Esophagus mucosa (tissue), 1 donor: ENCODE data around the gene MUC22. TPM values are rescaled to one million over a fixed set of nuclear protein-coding genes. Genes with fewer than 3 reads are reported as not detected.
"Not testable (repeated sequence)": the region's sequence is repeated elsewhere in the genome, so short reads cannot be mapped to it uniquely, and the experiment has no call there.

Experiments used
- ATAC-seq: fragments of 200-7000 bp; cut with Tn5 transposase; one replicate; pipeline ENCODE4 v1.9.1; 2020
- total RNA-seq: library from RNA; stranded (reverse); gene quantifications from one replicate; pipeline ENCODE4 v1.2.4, GENCODE V29; 2023
- donor health status: DM: yes; HTN: yes; CAD: no.

The MUC22 gene
- total RNA-seq, 1 donor from 2014 or later: 0.88 TPM

DNA sequence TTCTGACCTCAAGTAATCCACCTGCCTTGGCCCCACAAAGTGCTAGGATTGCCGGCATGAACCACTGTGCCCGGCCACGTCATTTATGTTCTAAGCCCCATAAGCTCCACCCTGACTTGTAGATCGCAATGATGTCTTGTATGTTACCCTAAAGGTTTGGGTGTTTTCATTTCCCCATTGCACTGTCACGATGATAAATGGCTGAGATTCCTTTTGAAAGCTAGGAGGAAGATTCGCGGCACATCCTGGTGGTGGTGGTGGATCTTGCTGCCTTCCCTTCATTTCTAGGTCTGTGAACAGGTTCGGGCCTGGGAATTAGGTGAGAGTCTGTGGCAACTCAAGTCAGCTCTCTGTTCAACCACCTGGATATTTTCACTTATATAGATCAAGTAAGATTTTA lies 28.3 kb downstream of the MUC22 start:
- ATAC-seq: peak; percentile 31

GRCh38 chr6:31040801-31041200 lies 30.5 kb downstream of the MUC22 start:
- ATAC-seq: no peak

GRCh38 chr6:31041372-31041974 lies 31.2 kb downstream of the MUC22 start:
- no peak for ATAC-seq

DNA sequence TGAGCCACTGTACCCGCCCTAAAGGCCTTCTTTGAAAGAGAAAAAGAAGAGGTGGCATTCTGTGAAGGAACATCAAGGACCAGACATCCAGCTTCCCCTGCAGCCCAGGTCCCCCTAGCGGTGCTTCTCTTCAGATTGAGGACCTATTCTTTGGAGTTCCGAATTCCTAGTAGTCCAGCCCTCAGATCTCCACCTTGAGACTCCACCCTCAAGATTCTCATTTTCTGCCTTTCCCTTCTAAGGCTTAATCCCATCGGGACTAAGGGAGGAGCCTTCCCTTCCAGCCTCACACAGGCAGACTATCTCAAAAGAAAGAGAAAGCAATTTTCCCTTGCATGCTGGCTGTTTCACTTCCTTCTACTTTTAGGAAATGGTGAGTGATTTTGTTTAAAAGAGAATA lies 32.5 kb downstream of the MUC22 start:
- peak; percentile 48 for ATAC-seq

DNA sequence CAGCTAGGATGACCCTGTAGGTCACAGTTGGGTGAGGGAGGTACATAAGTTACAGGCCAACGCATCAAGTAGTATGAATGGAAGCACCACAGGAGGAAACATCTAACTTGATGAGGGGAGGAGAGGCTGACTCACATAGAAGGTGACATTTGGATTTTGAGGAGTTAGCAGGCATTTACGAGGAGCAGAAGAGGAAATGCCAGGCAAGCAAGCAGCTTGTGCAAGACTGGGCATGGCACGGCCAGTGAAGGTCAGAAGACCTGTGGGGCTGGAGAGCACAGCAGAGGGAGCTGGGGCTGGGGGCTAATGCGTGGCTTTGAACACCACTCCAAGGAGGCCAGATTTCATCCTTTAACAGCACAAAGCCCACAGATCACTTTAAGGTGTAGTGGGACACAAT lies 37.8 kb downstream of the MUC22 start:
- peak; percentile 70 for ATAC-seq

DNA sequence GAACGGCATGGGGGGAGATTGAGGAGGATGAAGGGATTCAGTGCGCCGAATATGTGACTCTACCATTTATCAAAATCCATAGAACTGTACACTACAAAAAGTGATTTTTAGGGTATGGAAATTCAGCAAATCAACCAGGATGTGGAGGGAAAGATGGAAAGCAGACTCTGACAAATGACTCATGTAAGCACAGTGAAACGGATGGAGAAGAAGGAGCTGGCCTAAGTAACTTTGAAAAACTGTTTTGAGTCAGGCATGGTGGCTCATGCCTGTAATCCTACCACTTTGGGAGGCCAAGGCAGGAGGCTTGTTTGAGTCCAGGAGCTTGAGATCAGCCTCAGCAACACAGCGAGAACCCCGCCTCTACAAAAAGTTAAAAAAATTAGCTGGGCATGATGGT lies 39.2 kb downstream of the MUC22 start:
- ATAC-seq: no peak

DNA sequence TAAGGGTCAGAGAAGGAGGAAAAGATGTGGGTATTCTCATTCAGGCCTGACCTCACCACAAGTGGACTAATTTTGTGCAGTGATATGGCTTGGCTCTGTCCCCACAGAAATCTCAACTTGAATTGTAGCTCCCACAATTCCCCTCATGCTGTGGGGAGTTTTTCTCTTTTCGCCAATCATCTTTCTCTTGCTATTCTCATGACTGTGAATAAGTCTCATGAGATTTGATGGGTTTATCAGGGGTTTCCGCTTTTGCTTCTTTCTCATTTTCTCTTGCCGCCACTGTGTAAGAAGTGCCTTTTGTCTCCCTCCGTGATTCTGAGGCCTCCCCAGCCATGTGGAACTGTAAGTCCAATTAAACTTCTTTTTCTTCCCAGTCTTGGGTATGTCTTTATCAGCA lies 42.9 kb downstream of the MUC22 start:
- not testable (repeated sequence) for ATAC-seq

GRCh38 chr6:31053873-31054272 lies 43.6 kb downstream of the MUC22 start:
- ATAC-seq: no peak

DNA sequence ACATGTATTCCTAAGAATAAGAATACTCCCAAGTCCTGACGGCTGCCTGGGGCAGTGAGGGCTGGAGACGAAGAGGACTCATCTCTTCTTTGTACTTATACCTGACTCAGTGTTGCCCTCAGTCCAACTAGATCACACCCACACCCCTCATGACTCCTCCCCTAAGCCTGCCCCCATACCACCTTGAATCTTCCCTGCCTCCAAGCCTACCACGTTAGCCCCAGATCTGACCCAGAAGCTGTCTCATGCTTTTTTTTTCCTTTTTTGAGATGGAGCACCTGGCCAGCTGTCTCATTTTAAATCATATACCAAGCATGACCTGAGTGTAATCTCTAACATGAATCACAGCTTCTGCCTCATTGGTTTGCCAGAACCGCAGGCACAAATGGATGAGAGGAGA lies 45.2 kb downstream of the MUC22 start:
- ATAC-seq: peak; percentile 92

GRCh38 chr6:31057426-31058003 lies 47.2 kb downstream of the MUC22 start:
- no peak for ATAC-seq

GRCh38 chr6:31058128-31058894 lies 48.0 kb downstream of the MUC22 start:
- ATAC-seq: peak; percentile 80

GRCh38 chr6:31060145-31060544 lies 49.9 kb downstream of the MUC22 start:
- ATAC-seq: peak; percentile 4

GRCh38 chr6:31063906-31064435 lies 53.7 kb downstream of the MUC22 start:
- peak; percentile 91 for ATAC-seq

GRCh38 chr6:31065556-31065955 lies 55.3 kb downstream of the MUC22 start:
- no peak for ATAC-seq

DNA sequence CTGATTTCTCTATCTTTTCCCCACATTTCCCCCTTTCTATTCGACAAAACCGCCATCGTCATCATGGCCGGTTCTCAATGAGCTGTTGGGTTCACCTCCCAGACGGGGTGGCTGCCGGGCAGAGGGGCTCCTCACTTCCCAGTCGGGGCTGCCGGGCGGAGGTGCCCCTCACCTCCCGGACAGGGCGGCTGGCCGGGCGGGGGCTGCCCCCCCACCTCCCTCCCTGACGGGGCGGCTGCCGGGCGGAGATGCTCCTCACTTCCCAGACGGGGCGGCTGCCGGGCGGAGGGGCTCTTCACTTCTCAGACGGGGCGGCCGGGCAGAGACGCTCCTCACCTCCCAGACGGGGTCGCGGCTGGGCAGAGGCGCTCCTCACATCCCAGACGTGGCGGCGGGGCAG lies 56.8 kb downstream of the MUC22 start:
- not testable (repeated sequence) for ATAC-seq

DNA sequence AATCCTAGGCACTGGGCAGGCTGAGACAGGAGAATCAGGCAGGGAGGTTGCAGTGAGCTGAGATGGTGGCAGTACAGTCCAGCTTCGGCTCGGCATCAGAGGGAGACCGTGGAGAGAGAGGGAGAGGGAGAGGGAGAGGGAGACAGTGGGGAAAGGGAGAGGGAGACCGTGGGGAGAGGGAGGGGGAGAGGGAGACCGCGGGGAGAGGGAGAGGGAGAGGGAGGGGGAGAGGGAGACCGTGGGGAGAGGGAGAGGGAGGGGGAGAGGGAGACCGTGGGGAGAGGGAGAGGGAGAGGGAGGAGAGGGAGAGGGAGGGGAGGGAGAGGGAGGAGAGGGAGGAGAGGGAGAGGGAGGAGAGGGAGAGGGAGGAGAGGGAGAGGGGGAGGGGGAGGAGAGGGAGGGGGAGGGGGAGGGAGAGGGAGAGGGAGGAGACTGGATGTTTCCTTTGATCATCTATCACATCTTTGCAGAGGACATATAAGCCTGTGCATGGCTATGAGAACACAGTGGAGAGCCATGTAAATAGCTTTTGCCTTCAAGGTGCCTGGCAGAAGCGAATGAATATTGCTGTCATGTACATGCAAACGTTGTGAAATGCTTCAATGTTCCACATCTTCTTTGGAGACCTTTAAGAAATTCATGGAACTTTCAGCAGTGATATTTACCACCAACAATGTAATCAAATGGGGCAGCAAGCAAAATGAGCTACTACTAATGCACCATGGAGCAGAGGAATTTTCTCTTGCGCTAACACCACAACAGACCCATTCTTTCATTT lies 57.8 kb downstream of the MUC22 start:
- ATAC-seq: not testable (repeated sequence)

DNA sequence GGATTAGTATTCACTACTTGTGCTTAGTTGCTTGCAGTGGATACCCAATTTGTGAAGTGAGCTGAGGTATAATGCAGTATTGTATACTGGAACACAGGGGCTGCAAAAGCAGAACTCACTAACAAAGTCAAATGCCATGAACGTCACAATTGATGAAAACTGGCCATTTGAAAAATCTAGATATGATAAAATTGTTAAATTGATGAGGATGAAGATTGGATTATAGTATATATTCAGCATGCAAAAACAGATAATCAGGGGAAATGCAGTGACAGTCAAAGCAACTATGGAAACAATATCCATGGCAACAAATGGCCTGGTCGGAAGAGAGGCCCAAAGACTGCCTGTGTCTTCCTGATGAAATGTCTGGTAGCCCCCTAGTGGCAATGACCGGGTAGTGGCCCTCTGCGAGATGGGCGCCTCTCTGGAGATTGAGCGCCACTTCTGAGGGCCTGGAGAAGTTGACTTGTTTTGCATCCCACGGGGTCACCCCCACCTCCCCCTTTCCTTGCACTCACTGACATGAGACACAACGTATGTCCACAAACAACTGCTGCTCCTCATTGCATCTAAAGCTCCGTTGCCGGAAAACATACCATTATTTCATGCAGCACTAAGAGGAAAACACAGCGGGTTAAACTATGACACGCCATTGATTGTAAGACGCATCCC lies 58.5 kb downstream of the MUC22 start:
- ATAC-seq: peak; percentile 76

- peak; percentile 93 for ATAC-seq
These were observed 60.5 kb downstream of the MUC22 start for GRCh38 chr6:31070711-31071197.

DNA sequence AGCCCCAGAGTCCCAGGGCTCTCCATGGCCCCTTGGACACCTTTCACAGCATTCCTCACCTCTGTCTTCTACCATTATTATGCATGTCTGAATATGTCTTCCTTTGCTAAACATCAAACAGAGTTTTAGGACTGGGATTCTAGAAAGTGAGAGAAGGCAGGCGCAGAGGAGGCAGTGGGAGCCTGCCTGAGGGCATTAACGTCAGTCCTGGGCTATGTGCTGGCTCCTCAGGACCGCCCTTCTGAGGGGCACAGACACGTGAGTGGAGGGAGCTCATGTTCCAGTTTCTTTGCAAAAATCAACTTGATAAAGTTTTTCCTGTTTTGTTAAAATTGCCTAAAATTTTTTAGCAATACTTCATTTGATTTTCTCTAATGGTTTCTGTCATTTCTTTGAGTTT lies 64.1 kb downstream of the MUC22 start:
- ATAC-seq: no peak

DNA sequence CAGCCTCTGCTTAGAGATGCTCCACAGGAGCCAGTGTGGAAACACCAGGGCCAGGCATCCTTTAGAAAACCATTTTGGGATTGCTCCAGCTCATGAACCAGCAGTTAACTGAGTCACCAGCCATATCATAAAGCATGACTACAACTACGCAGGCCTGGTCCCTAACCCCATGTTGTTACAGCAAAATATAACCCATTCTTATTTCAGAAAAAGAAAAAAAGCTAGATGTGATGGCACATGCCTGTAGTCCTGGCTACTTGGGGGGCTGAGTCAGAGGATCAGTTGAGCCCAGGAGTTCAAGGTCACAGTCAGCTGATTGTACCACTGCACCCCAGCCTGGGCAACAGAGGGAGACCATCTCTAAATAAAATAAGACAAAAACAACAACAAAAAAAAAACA lies 65.3 kb downstream of the MUC22 start:
- ATAC-seq: no peak

DNA sequence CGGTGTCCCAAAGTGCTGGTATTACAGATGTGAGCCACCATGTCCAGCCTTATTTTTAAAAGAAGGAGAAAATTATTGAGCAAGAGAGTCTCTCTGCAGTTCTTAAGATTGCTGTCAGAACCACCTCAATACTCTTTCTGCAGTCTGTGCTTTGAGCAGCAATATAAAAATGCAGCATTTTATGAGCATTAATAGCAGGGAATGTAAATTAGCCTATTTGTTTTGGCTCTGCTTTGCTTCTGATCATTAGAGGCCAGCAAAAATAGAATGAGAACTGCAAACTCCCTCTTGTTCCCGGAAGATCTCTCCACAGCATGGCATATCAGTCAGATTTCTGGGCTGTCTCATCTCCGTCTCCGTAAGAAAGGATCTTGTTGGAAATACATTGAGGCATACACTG lies 66.3 kb downstream of the MUC22 start:
- no peak for ATAC-seq

DNA sequence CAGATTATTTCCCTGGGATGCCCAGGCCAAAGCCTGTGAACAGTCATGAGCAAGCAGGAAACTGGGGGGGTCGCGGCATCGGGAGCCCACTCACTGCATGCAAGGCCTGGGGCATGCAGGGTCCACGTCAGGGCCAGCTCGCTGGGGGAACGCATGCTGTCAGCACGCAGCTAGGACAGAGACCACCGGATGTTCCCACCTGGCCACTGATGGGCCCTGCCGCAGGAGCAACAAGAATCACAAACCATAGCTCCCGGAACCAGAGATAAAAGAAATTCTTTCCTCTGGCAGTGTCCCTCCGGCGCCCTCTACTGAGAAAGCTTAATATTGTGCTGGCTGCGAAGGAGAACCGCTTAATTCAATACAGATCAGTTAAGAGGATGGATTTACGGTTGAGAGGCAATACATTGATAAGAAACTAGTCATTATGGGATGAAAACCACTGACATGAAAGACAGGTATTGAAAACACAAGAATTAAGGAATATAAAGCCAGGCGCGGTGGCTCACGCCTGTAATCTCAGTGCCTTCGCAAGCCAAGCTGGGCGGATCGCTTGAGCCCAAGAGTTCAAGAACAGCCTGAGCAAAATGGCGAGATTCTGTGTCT lies 69.5 kb downstream of the MUC22 start:
- peak; percentile 68 for ATAC-seq
